BJ (cell line): ENCODE data around the gene PALB2. TPM values are rescaled to one million over a fixed set of nuclear protein-coding genes. Genes with fewer than 3 reads are reported as not detected.
"Not testable (repeated sequence)": the region's sequence is repeated elsewhere in the genome, so short reads cannot be mapped to it uniquely, and the experiment has no call there.

Experiments used
- CTCF ChIA-PET: fragments of 350-600 bp; formaldehyde crosslinking; extraction: SDS; loops from one replicate; lab custom pipeline; 2021; ENCODE audit warnings: antibody characterized with exemption, inconsistent platforms; lab: Yijun Ruan, JAX
- POLR2A ChIA-PET: fragments of 300-600 bp; sonication (Branson Sonifier 250); formaldehyde crosslinking; extraction: SDS; loops from one replicate; lab custom pipeline; 2021; ENCODE audit warnings: antibody characterized with exemption; lab: Charles Lee
- DNase-seq: peaks from one replicate; pipeline ENCODE4 v3.0.0-alpha.2; 2011; ENCODE audit warnings: low read depth
- H3K27me3 ChIP-seq: 2 replicates; pipeline ENCODE4 v1.6.0; 2011; ENCODE audit warnings: low read length; ENCODE audit not compliant: control insufficient read depth, insufficient read depth
- H3K36me3 ChIP-seq: 2 replicates; pipeline ENCODE4 v1.5.1; 2011; ENCODE audit warnings: low read length; ENCODE audit not compliant: control insufficient read depth, insufficient read depth
- H3K4me3 ChIP-seq: 2 replicates; pipeline ENCODE4 v1.5.1; 2011; ENCODE audit warnings: low read depth, mild to moderate bottlenecking, control low read depth, low read length
- CTCF ChIP-seq: IDR thresholded peaks from 2 replicates; pipeline ENCODE4 v1.5.1; 2011; ENCODE audit warnings: low read depth, mild to moderate bottlenecking, control low read depth, inconsistent platforms, low read length, moderate library complexity; ENCODE audit not compliant: insufficient read depth
- polyA plus RNA-seq: library from polyadenylated mRNA; depleted of rRNA; stranded (reverse); fragments of >200 nt; gene quantifications from 2 replicates; pipeline ENCODE4 v1.2.3, GENCODE V29; 2011

Gene PALB2
- polyA plus RNA-seq, 1 experiment: 3.2 TPM

- POLR2A ChIA-PET: interaction anchor here (0.7 kb wide), 1 partner anchor 31 kb away, joined by 3 read pairs; no protein-coding TSS in a partner anchor
- H3K27me3 ChIP-seq: no peaks in the 10 kb centered on the region
- CTCF ChIA-PET: no interaction called here
- no peak for TF ChIP-seq CTCF
- H3K36me3 ChIP-seq: peaks cover 4% of the 10 kb centered on the region; the same call in 1 of the 2 replicates
- no peak for DNase-seq
- peak overlapping the region; percentile 99 for H3K4me3 ChIP-seq
These were observed 1.2 kb upstream of the PALB2 start for GRCh38 chr16:23642246-23642774.

DNA sequence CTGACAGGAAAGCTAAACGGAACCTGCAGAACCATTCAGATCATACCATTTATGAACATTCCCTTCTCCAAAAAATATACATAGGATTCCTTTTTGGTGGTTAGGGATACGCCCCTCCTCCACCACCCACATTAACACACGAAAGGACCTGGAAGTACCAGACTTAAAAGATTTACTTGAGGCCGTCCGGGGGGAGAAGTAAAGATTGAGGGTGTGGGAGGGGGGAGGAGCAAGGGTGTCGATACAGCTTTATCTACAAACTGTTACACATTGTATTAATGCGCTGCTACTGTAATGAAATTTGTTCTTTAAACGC, 537 bp downstream of the PALB2 start:
- no peak for DNase-seq
- ChIA-PET CTCF (interaction anchor here (1.0 kb wide), 1 partner anchor 39 kb away, joined by 3 read pairs; no protein-coding TSS in a partner anchor), POLR2A (no interaction called here)
- H3K27me3 ChIP-seq: no peaks in the 10 kb centered on the region
- H3K36me3 ChIP-seq: peaks cover 6% of the 10 kb centered on the region; the same call in 1 of the 2 replicates
- TF ChIP-seq CTCF: no peak
- H3K4me3 ChIP-seq: peak overlapping the region; percentile 99

DNA sequence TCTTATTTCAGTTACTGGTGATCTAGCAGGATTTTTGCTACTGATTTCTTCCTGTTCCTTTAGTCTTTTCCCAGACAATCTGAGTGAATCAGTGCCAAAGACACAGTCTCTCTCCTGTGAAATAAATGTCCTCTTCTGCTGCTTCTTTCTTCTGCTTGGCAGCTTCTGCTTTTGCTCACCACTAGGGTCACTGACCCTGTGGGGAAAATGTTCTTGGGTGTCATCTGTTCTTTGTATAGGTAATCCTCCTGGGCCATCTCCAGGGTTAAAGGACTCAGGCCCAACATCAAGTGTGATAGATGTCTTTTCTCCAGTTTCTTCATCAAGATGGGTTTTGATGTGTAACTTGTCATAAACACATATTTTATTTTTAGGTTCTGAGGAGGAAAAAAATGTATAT, 5.2 kb downstream of the PALB2 start:
- Histone ChIP-seq H3K36me3 (peaks cover 3% of the 10 kb centered on the region; the same call in 1 of the 2 replicates), H3K4me3 (no peak overlapping the region), H3K27me3 (no peaks in the 10 kb centered on the region)
- TF ChIP-seq CTCF: no peak
- CTCF ChIA-PET: no interaction called here
- POLR2A ChIA-PET: no interaction called here
- no peak for DNase-seq

DNA sequence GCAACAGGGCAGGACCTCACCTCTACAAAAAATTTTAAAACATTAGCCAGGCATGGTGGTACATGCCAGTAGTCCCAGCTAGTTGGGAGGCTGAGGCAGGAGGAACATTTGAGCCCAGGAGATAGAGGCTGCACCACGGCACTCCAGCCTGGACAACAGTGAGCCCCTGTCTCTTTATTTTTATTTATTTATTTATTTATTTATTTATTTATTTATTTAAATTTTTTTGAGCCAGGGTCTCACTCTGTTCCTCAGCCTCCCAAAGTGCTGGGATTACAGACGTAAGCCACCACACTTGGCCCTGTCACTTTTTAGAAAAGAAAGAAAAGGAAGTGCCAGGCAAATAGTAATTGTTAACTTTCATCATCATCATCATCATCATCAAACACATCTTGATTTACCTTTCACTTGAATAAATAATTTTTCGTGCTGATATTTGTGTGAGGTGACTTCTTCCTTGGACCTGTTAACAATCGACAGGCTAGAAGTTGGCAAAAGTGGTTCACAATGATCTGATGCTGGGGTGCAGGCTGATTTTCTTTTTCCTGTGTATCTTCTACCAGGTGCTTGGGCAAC, 6.6 kb downstream of the PALB2 start:
- no peak for TF ChIP-seq CTCF
- ChIA-PET POLR2A (no interaction called here), CTCF (no interaction called here)
- no peak for DNase-seq
- no peak overlapping the region for H3K4me3 ChIP-seq
- H3K27me3 ChIP-seq: no peaks in the 10 kb centered on the region
- H3K36me3 ChIP-seq: peaks cover 6% of the 10 kb centered on the region; the same call in 1 of the 2 replicates

DNA sequence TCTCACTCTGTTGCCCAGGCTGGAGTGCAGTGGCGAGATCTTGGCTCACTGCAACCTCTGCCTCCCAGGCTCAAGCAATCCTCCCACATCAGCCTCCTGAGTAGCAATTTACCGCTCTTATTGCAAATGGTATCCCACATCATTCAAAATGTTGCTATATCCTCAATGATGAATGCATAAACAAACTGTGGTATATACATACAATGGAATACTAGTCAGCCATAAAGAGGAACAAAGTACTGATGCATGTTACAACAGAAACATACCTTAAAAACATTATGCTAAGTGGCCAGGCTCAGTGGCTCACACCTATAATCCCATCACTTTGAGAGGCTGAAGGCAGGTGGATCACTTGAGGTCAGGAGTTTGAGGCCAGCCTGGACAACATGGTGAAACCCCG, 9.2 kb downstream of the PALB2 start:
- H3K36me3 ChIP-seq, H3K4me3 ChIP-seq, DNase-seq, POLR2A ChIA-PET, H3K27me3 ChIP-seq, CTCF ChIA-PET: not testable (repeated sequence)

GRCh38 chr16:23629516-23629915, 11.6 kb downstream of the PALB2 start:
- ChIA-PET CTCF (interaction anchor here (1.4 kb wide), 1 partner anchor 8 kb away, joined by 3 read pairs; no protein-coding TSS in a partner anchor), POLR2A (no interaction called here)
- no peak overlapping the region for H3K4me3 ChIP-seq
- TF ChIP-seq CTCF: no peak
- DNase-seq: no peak
- no peaks in the 10 kb centered on the region for H3K27me3 ChIP-seq
- H3K36me3 ChIP-seq: peaks cover 8% of the 10 kb centered on the region
